Activated CD8-positive, alpha-beta memory T cell treated with anti-CD3 and anti-CD28 coated beads for 36 hours (primary cell): ENCODE results near the gene RGS8. TPM values are rescaled to one million over a fixed set of nuclear protein-coding genes. Genes with fewer than 3 reads are reported as not detected.
"Not testable (repeated sequence)": the region's sequence is repeated elsewhere in the genome, so short reads cannot be mapped to it uniquely, and the experiment has no call there.

Experiments used
- CTCF ChIA-PET: fragments of 350-600 bp; sonication (Branson Sonifier 250); formaldehyde crosslinking; loops from one replicate; lab custom pipeline; 2021; ENCODE audit warnings: antibody characterized with exemption; lab: Charles Lee
- POLR2A ChIA-PET: fragments of 350-600 bp; sonication (Branson Sonifier 250); formaldehyde crosslinking; loops from one replicate; lab custom pipeline; 2021; ENCODE audit warnings: antibody characterized with exemption; lab: Charles Lee
- total RNA-seq, 2 experiments: library from RNA; stranded (reverse); gene quantifications; one replicate each; pipeline ENCODE4 v1.2.3, GENCODE V29; 2021

Gene RGS8
- total RNA-seq, 2 experiments from 2014 or later, result not detected

DNA sequence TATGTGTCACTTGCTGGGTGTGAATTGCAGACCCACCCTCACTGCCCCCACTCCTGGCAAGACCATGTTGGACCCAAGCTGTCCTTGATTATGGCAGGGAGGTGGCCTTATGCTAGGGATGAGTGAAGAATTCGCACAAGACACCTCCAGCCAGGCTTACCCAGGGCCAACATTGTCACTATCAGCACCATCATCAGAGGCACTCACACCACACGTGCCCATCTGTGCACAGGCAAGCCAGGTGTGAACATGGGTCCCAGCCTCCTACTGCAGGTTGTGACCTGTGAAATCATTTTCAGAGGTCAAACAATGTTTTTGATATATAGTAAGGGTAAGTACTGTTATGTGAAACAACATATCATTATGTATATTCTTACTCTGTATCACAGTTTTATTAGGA lies 20.3 kb upstream of the RGS8 start:
- POLR2A ChIA-PET, result no interaction called here
- CTCF ChIA-PET, result no interaction called here

DNA sequence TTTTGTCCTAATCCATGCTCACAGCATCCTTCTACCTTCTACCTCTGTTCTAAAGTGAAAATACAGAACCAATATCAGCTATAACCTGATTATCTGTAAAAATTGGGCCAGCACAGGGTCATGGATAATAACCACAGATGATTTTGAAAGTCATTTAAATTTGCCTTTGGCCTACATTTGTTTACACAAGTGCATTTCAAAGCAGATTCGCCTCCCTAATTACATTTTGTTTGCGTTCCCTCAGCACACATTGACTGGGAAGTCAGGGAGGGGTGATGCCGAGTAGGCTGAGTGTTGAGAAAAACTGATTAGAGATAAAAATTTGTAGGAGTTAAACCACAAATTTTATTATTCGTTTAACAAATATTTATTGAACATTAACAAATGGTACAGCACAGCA lies 19.2 kb upstream of the RGS8 start:
- ChIA-PET POLR2A (no interaction called here), CTCF (no interaction called here)

DNA sequence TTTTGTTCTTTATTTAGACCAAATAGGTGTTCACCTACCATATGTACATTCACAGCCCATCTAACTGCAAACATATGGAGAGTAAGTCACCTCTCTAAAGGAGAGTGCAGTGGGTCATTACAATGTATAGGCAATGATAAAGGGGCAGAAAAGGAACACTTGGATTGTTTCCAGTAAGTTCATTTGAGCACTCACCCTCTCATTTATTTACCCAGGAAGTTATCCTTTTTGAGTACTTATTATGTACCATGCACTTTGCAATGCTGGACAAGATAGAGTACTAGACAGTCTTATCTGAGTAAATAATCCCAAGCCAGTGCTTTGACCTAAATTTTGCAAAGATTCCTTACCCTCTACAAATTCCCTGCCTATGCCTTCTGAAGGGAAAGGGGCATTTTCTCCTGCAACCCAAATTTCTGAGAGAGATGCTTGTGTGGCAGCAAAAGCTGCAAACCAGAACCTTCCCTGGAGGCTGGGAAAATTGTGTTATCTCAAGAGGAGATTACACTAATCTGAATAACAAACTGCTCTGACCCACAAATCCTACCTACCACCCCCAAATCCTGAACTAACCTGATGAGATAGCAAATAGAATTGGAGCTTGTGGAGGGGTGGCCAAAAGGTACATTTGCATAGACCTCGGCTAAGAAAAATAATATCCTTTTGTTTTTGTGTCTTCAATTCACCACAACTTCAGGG lies 18.6 kb upstream of the RGS8 start:
- ChIA-PET CTCF (no interaction called here), POLR2A (no interaction called here)

DNA sequence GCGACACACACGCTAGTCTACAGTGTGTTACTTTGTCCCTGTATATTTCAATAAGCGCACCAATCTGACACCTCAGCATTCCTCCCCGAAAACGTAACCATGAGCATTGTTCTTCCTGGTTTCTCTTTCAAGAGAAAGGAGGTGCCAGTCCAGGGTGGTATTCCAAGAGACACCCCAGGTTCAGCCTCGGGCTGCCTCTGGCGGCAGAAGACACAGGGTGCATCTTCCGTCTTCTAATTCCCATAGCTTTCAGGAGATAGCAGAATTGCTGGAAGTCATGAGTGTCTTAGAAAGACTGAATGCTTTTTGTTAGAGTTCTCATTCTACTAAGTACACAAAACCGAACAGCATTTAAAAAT lies 15.9 kb upstream of the RGS8 start:
- ChIA-PET POLR2A (no interaction called here), CTCF (interaction anchor here (0.6 kb wide), 1 partner anchor 17 kb away, joined by 5 read pairs; no protein-coding TSS in a partner anchor)

DNA sequence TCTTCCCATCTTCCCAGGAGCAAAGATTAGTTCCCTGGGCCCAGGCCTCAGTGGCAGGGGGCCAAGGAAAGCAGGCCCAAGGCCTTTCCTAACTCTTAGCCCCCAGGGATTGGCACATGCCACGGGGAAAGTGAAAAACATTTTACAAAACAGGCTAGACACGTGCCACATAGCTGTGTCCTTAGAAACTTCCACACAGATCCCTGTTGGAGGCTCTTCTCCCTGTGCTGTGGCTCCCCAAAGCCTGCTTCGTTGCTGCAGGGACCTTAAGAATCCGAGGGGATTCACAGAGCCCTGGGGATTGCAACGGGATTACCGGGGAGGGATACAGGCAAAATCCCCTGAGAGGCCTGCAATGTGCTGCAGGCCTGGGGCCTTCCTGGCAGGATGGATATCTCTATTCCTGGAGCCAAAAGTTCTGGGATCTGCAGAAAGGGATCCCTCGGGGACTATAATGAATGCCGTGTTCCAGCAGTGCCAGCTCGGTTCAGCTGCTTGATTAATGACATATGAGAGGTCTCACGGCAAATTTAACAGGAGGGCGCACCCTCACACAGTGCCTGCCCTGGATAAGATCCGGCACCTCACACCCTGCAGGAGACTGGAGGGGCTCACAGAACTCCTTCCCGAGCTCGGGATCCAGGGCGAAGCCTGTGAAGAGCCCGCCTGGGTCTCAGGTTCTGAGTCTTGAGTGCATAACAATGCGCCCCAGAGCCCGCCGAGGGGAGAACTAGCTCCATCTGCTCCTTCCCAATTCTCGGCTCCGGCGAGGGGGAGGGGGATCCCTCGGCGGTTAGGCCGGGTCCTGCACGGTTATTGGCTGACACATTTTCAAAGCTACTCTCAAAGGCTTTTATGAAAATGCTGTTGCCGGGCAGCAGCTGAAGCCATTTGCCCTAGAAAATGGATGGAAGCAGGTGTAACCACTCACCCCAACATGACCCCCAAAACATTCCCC lies 15.3 kb upstream of the RGS8 start:
- ChIA-PET CTCF (no interaction called here), POLR2A (no interaction called here)

DNA sequence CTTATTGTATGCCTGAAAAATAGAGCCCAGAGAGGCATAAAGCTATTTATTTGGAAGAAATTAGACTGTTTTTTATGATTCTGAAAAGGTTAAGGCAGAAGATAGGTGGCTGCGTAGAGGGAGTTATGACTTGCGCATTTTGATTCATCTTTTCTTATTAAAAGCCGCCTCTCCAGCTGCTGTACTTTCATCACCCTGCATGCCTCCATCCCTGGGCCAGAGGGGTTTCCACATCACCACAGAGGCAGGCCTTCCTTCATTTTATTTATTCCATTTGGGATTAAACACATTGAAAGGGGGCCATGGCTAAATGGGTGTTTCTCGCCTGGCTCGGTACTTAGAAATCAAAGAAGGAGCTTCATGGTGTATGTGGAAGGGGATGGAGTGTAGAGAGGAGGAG lies 14.6 kb upstream of the RGS8 start:
- POLR2A ChIA-PET, result no interaction called here
- CTCF ChIA-PET, result no interaction called here

DNA sequence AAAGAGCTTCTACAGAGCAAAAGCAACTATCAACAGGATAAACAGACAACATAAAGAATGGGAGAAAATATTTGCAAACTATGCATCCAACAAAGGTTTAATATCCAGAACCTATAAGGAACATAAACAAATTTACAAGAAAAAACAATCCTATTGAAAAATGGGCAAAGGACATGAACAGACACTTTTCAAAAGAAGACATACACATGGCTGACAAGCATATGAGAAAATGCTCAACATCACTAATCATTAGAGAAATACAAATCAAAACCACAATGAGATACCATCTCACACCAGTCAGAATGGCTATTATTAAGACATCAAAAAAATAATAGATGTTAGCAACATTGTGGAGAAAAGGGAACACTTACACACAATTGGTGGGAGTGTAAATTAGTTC lies 8.8 kb upstream of the RGS8 start:
- CTCF ChIA-PET, result interaction anchor here (0.6 kb wide), 1 partner anchor 1652 kb away, joined by 3 read pairs; no protein-coding TSS in a partner anchor
- POLR2A ChIA-PET, result not testable (repeated sequence)

DNA sequence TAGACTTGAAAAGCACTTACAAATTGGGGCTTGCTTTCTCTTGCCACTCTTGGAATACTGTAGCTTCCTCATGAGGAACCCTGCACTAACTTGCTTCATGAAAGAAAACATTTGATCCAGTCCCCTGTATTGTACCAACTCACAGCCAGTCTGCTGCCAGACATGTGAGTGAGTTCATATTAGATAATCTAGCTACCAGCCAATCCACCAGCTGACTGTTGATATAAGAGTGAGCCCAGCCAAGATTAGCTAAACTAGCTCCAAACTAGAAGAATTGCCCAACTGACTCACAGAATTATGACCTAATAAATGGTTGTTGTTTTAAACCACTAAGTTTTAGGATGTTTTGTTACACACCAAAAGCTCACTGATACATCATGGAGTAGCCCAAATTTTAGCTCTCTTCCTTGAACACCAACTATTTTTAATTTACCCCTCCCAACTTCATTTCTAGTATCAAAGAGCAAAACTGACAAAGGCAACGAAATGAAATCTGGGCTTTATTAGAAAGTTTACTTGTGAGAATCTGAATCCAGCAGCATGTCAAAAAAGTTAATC lies 6.6 kb upstream of the RGS8 start:
- POLR2A ChIA-PET, result no interaction called here
- CTCF ChIA-PET, result interaction anchor here (1.6 kb wide), 1 partner anchor 90 kb away, joined by 4 read pairs; no protein-coding TSS in a partner anchor

DNA sequence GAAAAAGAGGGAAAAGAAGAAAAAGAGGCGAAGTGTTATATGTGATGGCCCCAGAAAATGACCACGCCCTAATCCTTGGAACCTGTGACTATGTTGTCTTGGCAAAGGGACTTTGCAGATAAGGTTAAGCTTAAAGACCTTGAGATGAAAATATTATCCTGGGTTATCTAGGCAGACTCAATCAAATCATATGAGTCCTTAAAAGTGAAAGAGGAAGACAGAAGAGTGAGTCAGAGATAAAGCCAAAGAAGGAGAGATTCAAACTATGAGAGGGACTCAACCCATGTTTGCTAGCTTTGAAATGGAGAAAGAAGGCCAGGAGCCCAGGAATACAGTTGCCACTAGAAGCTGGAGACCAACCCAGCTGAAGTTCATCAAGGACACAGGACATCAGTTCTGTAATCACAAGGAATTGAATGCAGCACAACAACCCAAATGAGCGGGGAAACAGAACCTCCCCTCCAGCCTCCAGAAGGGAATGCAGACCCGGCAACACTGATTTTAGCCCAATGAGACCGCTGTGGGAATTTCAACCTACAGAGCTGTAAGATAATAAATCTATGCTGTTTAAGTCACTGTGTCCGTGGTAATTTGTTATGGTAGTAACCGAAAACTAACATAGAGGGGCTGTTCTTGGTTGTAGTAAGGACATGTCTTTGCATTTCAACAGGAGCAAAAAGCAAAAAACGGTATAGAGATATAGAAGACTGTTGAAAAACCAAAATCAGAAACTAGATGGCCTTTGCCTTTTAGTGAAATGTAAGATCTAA lies 4.2 kb upstream of the RGS8 start:
- ChIA-PET CTCF (interaction anchor here (1.1 to 1.2 kb wide), 2 partner anchors 18 to 94 kb away, joined by 3 to 4 read pairs; no protein-coding TSS in a partner anchor), POLR2A (interaction anchor here (0.5 kb wide), 1 partner anchor 117 kb away, joined by 5 read pairs; no protein-coding TSS in a partner anchor)

DNA sequence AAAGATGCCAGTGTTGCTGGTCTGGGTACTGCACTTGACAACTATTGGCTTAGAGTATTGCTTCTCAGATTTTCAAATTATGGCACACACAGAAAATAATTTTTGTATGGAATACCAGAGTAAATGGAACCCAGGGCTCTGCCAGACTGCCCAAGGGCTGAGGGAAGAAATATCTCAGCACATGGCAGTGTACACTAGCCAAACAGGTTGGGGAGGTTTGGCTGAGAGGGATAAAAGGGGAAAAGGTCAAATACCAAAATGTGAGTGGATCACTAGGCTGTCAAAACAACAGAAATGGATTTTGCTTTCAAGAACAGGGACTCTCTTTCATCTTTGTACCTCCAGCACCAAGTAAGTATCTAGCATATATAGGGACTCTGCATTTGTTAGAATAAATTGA lies 3.0 kb upstream of the RGS8 start:
- CTCF ChIA-PET, result no interaction called here
- POLR2A ChIA-PET, result no interaction called here

DNA sequence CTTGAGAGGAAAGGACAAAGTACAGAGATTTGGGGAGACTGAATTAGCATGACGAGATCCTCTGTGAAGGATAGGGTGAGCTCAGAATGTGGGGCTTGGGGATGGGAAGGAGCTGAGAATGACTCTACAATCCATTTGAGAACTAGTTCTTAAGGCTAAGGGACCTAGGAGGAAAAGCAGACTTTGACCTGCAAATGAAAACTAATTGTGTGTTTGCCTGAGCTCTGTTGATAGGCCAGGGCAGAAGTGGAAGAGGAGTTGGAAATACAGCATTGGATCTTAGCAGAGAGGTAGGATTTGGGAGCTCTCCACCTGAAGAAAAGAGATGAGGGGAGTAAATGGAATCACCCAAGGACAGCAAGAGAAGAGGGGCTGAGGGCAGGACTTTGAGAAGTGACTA lies 2.1 kb upstream of the RGS8 start:
- CTCF ChIA-PET, result no interaction called here
- POLR2A ChIA-PET, result no interaction called here

DNA sequence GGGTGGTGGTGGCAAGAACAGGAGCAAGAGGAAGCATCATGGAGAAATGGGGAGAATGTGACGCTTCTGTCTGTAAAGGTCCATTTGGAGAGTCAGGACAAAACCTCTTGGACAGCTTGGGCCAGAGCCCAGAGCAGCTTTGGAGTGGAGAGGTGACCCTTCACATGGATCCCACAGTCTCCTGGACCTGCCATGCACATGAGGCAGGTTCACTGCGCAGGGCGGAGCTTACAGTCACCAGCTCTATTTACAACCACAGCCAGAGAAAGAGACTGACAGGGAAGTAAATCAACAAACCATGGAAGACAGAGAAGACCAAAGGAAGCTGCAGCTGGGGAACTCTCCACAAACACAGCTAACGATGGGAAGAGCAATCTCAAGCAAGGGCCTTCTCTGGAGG lies 828 bp upstream of the RGS8 start:
- ChIA-PET CTCF (no interaction called here), POLR2A (interaction anchor here (0.6 kb wide), 1 partner anchor 60 kb away, joined by 3 read pairs; no protein-coding TSS in a partner anchor)

DNA sequence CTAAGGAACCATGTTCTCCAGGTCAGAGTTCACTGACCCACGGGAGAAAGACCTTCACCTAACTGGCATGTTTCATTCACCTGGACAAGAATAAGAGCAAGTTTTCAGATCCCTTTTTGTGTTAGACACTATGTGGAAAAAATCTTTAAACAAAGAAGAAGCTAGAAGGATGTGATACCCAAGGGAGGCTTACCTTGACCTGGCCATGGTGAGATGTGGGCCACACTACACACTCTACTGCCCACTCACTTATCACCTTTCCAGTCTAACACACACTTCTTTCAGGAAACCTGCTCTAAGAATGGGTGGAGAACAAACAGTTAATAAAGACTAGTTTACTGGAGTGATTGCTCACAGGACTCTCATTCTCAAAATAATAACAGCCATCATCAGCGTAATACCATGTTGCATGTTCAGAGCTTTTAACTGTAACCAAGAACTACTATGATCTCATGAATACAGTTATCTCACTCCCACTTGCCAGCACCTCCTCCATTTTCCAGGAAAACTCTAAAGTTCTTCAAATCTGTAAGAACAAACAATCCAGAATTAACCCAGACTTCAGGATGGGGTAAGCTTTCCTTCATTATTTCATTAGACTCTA lies 1.4 kb downstream of the RGS8 start:
- CTCF ChIA-PET, result interaction anchor here (0.7 to 1.3 kb wide), 4 partner anchors 18 to 1038 kb away, joined by 3 to 5 read pairs (median 4); no protein-coding TSS in a partner anchor
- POLR2A ChIA-PET, result no interaction called here

DNA sequence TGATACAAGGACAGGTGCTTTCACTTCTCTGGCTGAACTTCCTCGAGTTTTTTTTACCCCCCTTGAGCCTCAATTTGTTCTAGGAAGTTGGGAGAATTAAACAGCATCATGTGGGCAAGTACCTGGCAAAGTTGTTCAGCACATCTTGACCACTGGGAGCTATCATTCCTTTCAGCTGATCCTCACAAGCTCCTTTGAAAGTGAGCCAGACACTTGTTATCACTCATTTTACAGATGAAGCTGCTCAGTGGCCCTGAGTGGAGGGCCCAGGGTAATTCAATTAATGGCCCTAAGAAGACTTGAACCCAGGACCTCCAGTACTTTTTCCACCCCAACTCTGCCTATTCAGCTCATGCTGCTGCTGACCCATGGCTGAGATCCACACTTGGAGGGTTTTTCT lies 2.0 kb downstream of the RGS8 start:
- CTCF ChIA-PET, result no interaction called here
- POLR2A ChIA-PET, result no interaction called here

DNA sequence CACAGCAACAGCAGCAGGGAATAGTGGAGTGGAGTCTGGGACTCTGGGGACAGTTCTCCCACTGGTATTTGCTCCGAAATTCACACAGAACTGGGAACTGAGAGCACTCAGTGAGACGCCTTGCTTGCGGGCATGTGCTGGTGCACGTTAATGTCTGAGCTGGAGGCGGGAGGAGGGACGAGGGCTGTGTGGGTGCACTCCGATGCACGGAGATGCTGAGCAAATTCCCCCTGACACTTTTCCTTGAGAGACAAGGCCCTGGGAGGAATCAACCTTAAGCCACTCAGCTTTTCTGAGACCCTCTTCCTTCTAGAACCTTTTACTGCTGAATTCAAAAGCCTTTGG lies 2.8 kb downstream of the RGS8 start:
- ChIA-PET CTCF (no interaction called here), POLR2A (no interaction called here)

DNA sequence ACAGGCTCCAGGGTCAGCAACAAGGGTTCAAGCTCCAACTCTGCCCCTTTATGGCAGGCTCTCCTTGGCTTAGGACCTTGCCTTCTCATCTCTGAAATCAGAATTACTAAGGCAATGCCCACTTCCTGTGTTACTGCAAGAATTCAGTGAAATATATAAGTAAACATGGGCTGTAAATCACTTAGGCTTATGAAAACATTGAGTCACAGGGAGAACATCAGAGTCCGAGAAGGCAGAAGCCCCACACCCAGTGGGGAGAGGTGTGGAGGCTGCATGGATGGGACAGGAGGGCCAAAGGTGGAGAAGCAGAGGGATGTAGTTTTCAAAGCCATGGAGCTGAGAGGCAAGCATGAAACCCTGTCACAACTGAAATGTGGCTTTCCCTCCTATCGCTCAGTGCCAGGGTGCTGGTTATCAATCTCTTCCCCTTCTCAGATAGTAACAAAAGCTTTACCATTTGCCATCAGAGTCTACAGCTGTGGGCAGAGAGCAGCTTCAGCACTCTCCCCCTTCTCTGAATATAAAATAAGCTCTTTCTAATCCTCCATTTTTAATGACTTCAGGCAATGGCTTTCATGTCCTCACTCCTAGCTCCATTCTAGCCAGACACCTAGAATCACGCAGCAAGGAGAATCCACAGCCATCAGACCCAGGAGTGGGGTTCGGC lies 3.4 kb downstream of the RGS8 start:
- ChIA-PET POLR2A (no interaction called here), CTCF (no interaction called here)

DNA sequence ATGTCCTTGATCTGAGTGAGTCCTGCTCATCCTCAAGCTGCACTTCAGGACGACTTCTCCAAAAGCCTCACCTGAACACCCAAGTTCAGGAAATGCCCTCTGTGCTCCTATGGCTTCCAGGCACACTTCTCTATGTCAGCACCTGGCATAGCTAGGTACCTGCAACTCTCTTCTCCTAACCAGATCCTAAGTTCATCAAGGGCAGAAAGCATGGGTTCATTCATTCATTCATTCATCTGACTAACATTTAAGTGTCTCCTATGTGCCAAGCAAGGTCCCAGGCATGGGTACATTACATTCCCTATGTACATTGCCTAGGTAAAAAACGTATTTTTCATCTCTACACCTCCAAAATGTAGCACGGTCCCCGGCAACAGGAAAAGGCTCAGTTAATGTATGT lies 4.0 kb downstream of the RGS8 start:
- CTCF ChIA-PET, result no interaction called here

DNA sequence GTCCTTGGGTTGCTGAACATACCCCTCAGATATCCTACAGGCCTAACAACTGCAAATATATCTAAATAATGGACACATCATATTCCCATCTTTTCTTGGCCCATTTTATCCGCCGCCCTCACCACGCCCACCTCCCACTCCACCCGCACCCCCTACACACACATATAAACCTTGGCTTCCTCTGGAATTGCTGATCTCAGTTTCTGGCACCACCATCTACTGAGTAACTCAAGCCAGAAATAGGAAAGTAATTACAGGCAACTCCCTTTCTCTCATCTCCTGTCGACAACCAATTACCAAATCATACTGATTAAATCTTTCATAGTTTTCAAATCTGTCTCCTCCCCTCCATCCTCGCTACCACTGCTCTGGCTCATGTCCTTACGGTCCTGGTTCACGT lies 4.7 kb downstream of the RGS8 start:
- CTCF ChIA-PET, result no interaction called here
- POLR2A ChIA-PET, result no interaction called here

More for the DNA sequence above, 4.0 kb downstream of the RGS8 start:
- POLR2A ChIA-PET, result no interaction called here
